HCT116 (cell line): Measurements from ENCODE around the gene KIF5A. TPM values are rescaled to one million over a fixed set of nuclear protein-coding genes. Genes with fewer than 3 reads are reported as not detected.

Source experiments
- ATAC-seq: fragments of 200-7000 bp; cut with Tn5 transposase; 2 replicates; pipeline ENCODE4 v1.9.1; 2020; ENCODE audit warnings: mild to moderate bottlenecking, moderate library complexity
- BruUV-seq: library from RNA; stranded (reverse); fragments of 400-500 nt; replicated peaks from 2 replicates; lab custom pipeline; 2021; lab: Mats Ljungman, UMichigan
- CTCF ChIA-PET: fragments of 300-600 bp; sonication (Branson Sonifier 250); formaldehyde crosslinking; loops from one replicate; lab custom pipeline; 2021; ENCODE audit warnings: antibody characterized with exemption; lab: Charles Lee
- POLR2A ChIA-PET: fragments of 300-600, 350-600 bp; sonication (Branson Sonifier 250); formaldehyde crosslinking; loops from one replicate; lab custom pipeline; 2021; ENCODE audit warnings: antibody characterized with exemption; lab: Charles Lee
- RAD21 ChIA-PET, 2 experiments: fragments of 300-600 bp; sonication (Branson Sonifier 250); formaldehyde crosslinking; loops; one replicate each; lab custom pipeline; 2023; ENCODE audit warnings: low total read pairs in 2 of 2; ENCODE audit not compliant: uncharacterized antibody in 2 of 2, unreplicated experiment in 2 of 2, low non-redundant PET in 1 of 2; lab: Charles Lee
- DNase-seq: peaks from one replicate; pipeline ENCODE4 v3.0.0-alpha.2; 2010; ENCODE audit warnings: low read depth, low spot score
- H2AFZ ChIP-seq: fragments of 200-600 bp; shearing (Covaris generic), sonication (generic); 2 replicates; pipeline ENCODE4 v1.6.1; 2017; ENCODE audit warnings: low read depth, mixed run types, mixed read lengths, antibody characterized with exemption, low read length; ENCODE audit not compliant: poor library complexity, severe bottlenecking
- H3K27ac ChIP-seq: 2 replicates; pipeline ENCODE4 v1.5.1; 2012; ENCODE audit warnings: low read depth, low read length
- H3K27me3 ChIP-seq: fragments of 200-600 bp; sonication (generic); 2 replicates; pipeline ENCODE4 v1.6.1; 2016; ENCODE audit warnings: mixed run types, low read length, mixed read lengths; ENCODE audit not compliant: insufficient read depth
- H3K36me3 ChIP-seq, 2 experiments: fragments of 200-500 bp in 1 of 2; fragments of 200-600 bp in 1 of 2; sonication (Bioruptor generic) in 1 of 2; sonication (generic) in 1 of 2; 2 replicates each; pipeline versions ENCODE4 v1.5.1 to v1.6.1; 2014 to 2016; ENCODE audit warnings: low read length in 2 of 2, inconsistent platforms in 1 of 2, mixed read lengths in 1 of 2, mixed run types in 1 of 2; ENCODE audit not compliant: insufficient read depth in 2 of 2, control insufficient read depth in 1 of 2
- H3K4me1 ChIP-seq, 2 experiments: fragments of 200-600 bp in 1 of 2; sonication (generic) in 1 of 2; 2 replicates each; pipeline versions ENCODE4 v1.5.1 to v1.6.1; 2012 to 2017; ENCODE audit warnings: low read length in 2 of 2, inconsistent platforms in 1 of 2, mild to moderate bottlenecking in 1 of 2, mixed read lengths in 1 of 2, mixed run types in 1 of 2, moderate library complexity in 1 of 2; ENCODE audit not compliant: insufficient read depth in 2 of 2, control insufficient read depth in 1 of 2
- H3K4me2 ChIP-seq: fragments of 200-600 bp; sonication (generic); 2 replicates; pipeline ENCODE4 v1.6.1; 2017; ENCODE audit warnings: mixed run types, low read length, mixed read lengths
- H3K4me3 ChIP-seq, 2 experiments: fragments of 200-600 bp in 1 of 2; sonication (generic) in 1 of 2; replicated peaks in 1 of 2; 2 replicates each; pipeline ENCODE4 v1.5.1; 2011 to 2016; ENCODE audit warnings: low read length in 2 of 2, control low read depth in 1 of 2, low read depth in 1 of 2, mild to moderate bottlenecking in 1 of 2, mixed read lengths in 1 of 2, mixed run types in 1 of 2
- H3K79me2 ChIP-seq: fragments of 200-600 bp; sonication (generic); 2 replicates; pipeline ENCODE4 v1.6.1; 2017; ENCODE audit warnings: mild to moderate bottlenecking, mixed run types, low read length, moderate library complexity, mixed read lengths; ENCODE audit not compliant: insufficient read depth
- H3K9ac ChIP-seq: fragments of 200-600 bp; sonication (generic); 2 replicates; pipeline ENCODE4 v1.6.1; 2016; ENCODE audit warnings: low read length, mixed read lengths
- H3K9me2 ChIP-seq: fragments of 200-600 bp; sonication (generic), shearing (Covaris generic); 2 replicates; pipeline ENCODE4 v1.6.1; 2017; ENCODE audit warnings: mixed run types, mild to moderate bottlenecking, moderate library complexity; ENCODE audit not compliant: insufficient read depth
- H3K9me3 ChIP-seq, 2 experiments: fragments of 200-500 bp in 1 of 2; fragments of 200-600 bp in 1 of 2; sonication (Bioruptor generic) in 1 of 2; sonication (generic) in 1 of 2; 2 replicates each; pipeline ENCODE4 v1.6.1; 2014 to 2017; ENCODE audit warnings: low read length in 2 of 2, mixed read lengths in 2 of 2, inconsistent platforms in 1 of 2, low read depth in 1 of 2, mild to moderate bottlenecking in 1 of 2, mixed run types in 1 of 2, moderate library complexity in 1 of 2; ENCODE audit not compliant: control insufficient read depth in 1 of 2, insufficient read depth in 1 of 2
- H4K20me1 ChIP-seq: fragments of 200-600 bp; sonication (generic), shearing (Covaris generic); 2 replicates; pipeline ENCODE4 v1.6.1; 2017; ENCODE audit warnings: mixed run types, mild to moderate bottlenecking, moderate library complexity; ENCODE audit not compliant: insufficient read depth
- CEBPB ChIP-seq: IDR thresholded peaks from 2 replicates; pipeline ENCODE4 v1.6.1; 2012; ENCODE audit warnings: low read depth
- ELF1 ChIP-seq: IDR thresholded peaks from 2 replicates; pipeline ENCODE4 v1.6.1; 2012; ENCODE audit warnings: low read depth, borderline replicate concordance
- EZH2 ChIP-seq: fragments of 200-600 bp; sonication (generic); IDR thresholded peaks from 2 replicates; pipeline ENCODE4 v1.6.1; 2017; ENCODE audit warnings: antibody characterized with exemption, mixed run types
- MAX ChIP-seq: IDR thresholded peaks from 2 replicates; pipeline ENCODE4 v1.6.1; 2012
- RAD21 ChIP-seq: IDR thresholded peaks from 2 replicates; pipeline ENCODE4 v1.6.1; 2012; ENCODE audit warnings: low read depth, mild to moderate bottlenecking
- SIN3A ChIP-seq: IDR thresholded peaks from 2 replicates; pipeline ENCODE4 v1.6.1; 2012; ENCODE audit warnings: low read depth
- SRF ChIP-seq: IDR thresholded peaks from 2 replicates; pipeline ENCODE4 v1.6.1; 2012; ENCODE audit warnings: low read depth
- YY1 ChIP-seq: IDR thresholded peaks from 2 replicates; pipeline ENCODE4 v1.6.1; 2011; ENCODE audit warnings: low read length, low read depth, moderate library complexity, mild to moderate bottlenecking; ENCODE audit not compliant: insufficient replicate concordance; ENCODE audit errors: extremely low read depth
- intact Hi-C: fragments of 100-400 bp; cut with micrococcal nuclease; formaldehyde crosslinking; loops from 2 replicates; pipeline ENCODE4 v1.10.0; 2022
- total RNA-seq: library from RNA; stranded (reverse); gene quantifications from one replicate; pipeline ENCODE4 v1.2.1, GENCODE V29; 2021; ENCODE audit not compliant: unreplicated experiment
- TF ChIP-seq, protein P1 (sequence below), 3 experiments: fragments of 200-600 bp in 1 of 3; sonication (generic) in 1 of 3; IDR thresholded peaks in 2 of 3; conservative IDR thresholded peaks in 1 of 3; 2 replicates each; pipeline ENCODE4 v1.5.1; 2012 to 2017; ENCODE audit warnings: low read depth in 2 of 3, low read length in 2 of 3, antibody characterized with exemption in 1 of 3, borderline replicate concordance in 1 of 3, control low read depth in 1 of 3, mild to moderate bottlenecking in 1 of 3, mixed read lengths in 1 of 3, mixed run types in 1 of 3, moderate library complexity in 1 of 3; ENCODE audit not compliant: insufficient read depth in 1 of 3

Gene KIF5A
- total RNA-seq, 1 experiment from 2014 or later = 5.2 TPM

GRCh38 chr12:57524814-57525614 lies 24.8 kb upstream of the KIF5A start (continued):
- no peak for TF ChIP-seq EZH2
- TF ChIP-seq, protein P1, sequence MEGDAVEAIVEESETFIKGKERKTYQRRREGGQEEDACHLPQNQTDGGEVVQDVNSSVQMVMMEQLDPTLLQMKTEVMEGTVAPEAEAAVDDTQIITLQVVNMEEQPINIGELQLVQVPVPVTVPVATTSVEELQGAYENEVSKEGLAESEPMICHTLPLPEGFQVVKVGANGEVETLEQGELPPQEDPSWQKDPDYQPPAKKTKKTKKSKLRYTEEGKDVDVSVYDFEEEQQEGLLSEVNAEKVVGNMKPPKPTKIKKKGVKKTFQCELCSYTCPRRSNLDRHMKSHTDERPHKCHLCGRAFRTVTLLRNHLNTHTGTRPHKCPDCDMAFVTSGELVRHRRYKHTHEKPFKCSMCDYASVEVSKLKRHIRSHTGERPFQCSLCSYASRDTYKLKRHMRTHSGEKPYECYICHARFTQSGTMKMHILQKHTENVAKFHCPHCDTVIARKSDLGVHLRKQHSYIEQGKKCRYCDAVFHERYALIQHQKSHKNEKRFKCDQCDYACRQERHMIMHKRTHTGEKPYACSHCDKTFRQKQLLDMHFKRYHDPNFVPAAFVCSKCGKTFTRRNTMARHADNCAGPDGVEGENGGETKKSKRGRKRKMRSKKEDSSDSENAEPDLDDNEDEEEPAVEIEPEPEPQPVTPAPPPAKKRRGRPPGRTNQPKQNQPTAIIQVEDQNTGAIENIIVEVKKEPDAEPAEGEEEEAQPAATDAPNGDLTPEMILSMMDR (IDR thresholded peaks at IDR 0.05 in 2 of 3, conservative IDR thresholded peaks at IDR 0.05 in 1 of 3; ENCODE audit: borderline replicate concordance in 1 of 3, insufficient read depth in 1 of 3, low read depth in 2 of 3, low read length in 2 of 3) = no peak
- TF ChIP-seq MAX = no peak
- TF ChIP-seq SRF = no peak

DNA sequence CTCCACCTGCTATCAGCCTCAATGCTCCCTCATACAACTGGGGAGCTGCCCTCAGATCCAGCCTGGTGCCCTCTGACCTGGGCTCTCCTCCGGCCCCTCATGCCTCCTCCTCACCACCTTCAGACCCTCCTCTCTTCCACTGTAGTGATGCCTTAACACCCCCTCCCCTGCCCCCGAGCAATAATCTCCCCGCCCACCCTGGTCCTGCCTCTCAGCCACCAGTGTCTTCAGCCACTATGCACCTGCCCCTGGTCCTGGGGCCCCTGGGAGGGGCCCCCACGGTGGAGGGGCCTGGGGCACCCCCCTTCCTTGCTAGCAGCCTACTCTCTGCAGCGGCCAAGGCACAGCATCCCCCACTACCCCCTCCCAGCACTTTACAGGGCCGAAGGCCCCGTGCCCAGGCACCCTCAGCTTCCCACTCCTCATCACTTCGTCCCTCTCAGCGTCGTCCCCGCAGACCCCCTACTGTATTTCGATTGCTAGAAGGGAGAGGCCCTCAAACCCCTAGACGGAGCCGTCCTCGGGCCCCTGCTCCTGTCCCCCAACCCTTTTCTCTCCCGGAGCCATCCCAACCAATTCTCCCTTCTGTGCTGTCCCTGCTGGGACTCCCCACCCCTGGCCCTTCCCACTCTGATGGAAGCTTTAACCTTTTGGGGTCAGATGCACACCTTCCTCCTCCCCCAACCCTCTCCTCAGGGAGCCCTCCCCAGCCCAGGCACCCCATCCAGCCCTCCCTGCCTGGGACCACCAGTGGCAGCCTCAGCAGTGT lies 24.0 kb upstream of the KIF5A start:
- no peak overlapping the region for H3K9ac ChIP-seq
- no peaks in the 10 kb centered on the region for H4K20me1 ChIP-seq
- H3K4me3 ChIP-seq = no peak overlapping the region
- no peak overlapping the region for H2AFZ ChIP-seq
- ATAC-seq (no peak), DNase-seq (no peak)
- H3K9me3 ChIP-seq = no peaks in the 10 kb centered on the region
- peaks cover 25% of the 10 kb centered on the region for H3K79me2 ChIP-seq
- H3K27ac ChIP-seq = no peak overlapping the region
- ChIA-PET CTCF (no interaction called here), POLR2A (no interaction called here), RAD21 (no interaction called here)
- H3K4me1 ChIP-seq = peaks cover 20 to 34% of the 10 kb centered on the region in 2 experiments
- BruUV-seq = no TSS peak
- H3K4me2 ChIP-seq = no peak overlapping the region
- no peaks in the 10 kb centered on the region for H3K27me3 ChIP-seq
- no peak for TF ChIP-seq MAX
- TF ChIP-seq ELF1 = no peak
- TF ChIP-seq CEBPB = no peak
- TF ChIP-seq SIN3A = no peak
- no peak for TF ChIP-seq YY1
- TF ChIP-seq, protein P1 (IDR thresholded peaks at IDR 0.05 in 2 of 3, conservative IDR thresholded peaks at IDR 0.05 in 1 of 3; ENCODE audit: borderline replicate concordance in 1 of 3, insufficient read depth in 1 of 3, low read depth in 2 of 3, low read length in 2 of 3) = no peak
- no peak for TF ChIP-seq RAD21
- peaks cover 25 to 35% of the 10 kb centered on the region in 2 experiments for H3K36me3 ChIP-seq
- intact Hi-C loops = no loop called here
- H3K9me2 ChIP-seq = no peaks in the 10 kb centered on the region
